Bladder microvascular endothelial cell (primary cell): Measurements from ENCODE around the gene EDDM13. TPM values are rescaled to one million over a fixed set of nuclear protein-coding genes. Genes with fewer than 3 reads are reported as not detected.

Experiments
- total RNA-seq: library from RNA; depleted of rRNA; stranded (reverse); fragments of >200 nt; gene quantifications from 2 replicates; pipeline ENCODE4 v1.2.3, GENCODE V29; 2014

The EDDM13 gene, protein sequence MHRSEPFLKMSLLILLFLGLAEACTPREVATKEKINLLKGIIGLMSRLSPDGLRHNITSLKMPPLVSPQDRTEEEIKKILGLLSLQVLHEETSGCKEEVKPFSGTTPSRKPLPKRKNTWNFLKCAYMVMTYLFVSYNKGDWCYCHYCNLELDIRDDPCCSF
- 1.4 TPM in 1 of 2 replicates, not detected in the other for total RNA-seq

GRCh38 chr19:56272161-56272798 lies at the start of gene EDDM13:
TSS of gene EDDM13 (plus strand) at chr19:56272748. CDS start at chr19:56272835, 87 bp downstream.

DNA sequence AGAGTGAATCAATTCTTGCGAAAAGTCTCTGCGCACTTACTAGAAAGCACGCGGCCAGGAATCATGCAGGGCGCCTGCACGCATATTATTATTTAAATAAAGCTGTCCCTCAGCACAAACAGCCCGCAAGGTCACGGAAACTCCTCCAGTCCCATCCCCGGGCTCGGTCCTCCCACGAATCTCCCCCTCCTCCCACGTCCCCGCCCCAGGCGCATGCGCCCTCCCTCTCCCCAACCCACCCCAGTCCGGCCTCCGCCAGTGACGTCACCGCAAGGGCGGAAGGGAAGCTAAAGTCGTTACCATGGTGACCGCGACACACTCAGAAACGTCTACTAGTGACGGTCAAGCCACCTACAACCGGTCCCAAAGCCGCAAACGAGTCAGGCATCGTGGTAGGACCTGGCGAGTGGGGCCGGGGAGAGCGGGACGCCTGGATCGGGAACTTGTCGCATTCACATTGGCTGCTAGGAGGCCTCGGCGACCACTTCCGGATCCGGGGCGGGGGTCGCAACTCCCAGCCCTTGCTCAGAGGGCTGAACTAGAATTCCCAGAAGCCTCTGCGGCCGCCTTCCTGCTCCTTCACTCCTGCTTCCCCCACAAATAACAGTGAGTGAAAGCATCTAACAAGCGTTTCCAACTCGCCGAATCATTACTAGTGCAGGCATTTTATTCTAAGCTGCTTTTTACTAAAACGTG lies 42.0 kb downstream of the EDDM13 start, which contains the start of gene ZSCAN5A:
Gene ZSCAN5A (minus strand): TSS at position 459 of the 696 bp plus-strand sequence. CDS start 89,793 bp downstream, outside the sequence.

Other genes starting within 250 kb of the EDDM13 start
- gene ZNF787, start 151.5 kb upstream of the EDDM13 start, total RNA-seq: 27.1 and 32.4 TPM in 2 replicates
- gene ZNF444, start 131.5 kb upstream of the EDDM13 start, total RNA-seq: 10.7 and 20.8 TPM in 2 replicates
- not detected in 2 replicates for gene GALP, start 96.7 kb upstream of the EDDM13 start, total RNA-seq
- not detected in 2 replicates for gene ZSCAN5B, start 75.0 kb upstream of the EDDM13 start, total RNA-seq
- gene ZSCAN5C, start 70.5 kb upstream of the EDDM13 start, total RNA-seq: not detected in 2 replicates
- 5.8 and 9.3 TPM in 2 replicates for gene ZSCAN5A, start 42.1 kb downstream of the EDDM13 start, total RNA-seq
- 1.6 and 3.3 TPM in 2 replicates for gene ZNF582, start 120.8 kb downstream of the EDDM13 start, total RNA-seq
- gene ZNF583, start 131.6 kb downstream of the EDDM13 start, total RNA-seq: 1.5 and 5.7 TPM in 2 replicates
- gene ZNF667, start 204.6 kb downstream of the EDDM13 start, total RNA-seq: 1.5 and 4.5 TPM in 2 replicates
- 1.1 and 2.9 TPM in 2 replicates for gene ZNF471, start 235.1 kb downstream of the EDDM13 start, total RNA-seq